GM15510 (cell line): Measurements from ENCODE around the gene RSRC1.

ENCODE experiments used
- POLR2A ChIP-seq: IDR thresholded peaks from 3 replicates; pipeline ENCODE4 v1.6.1; 2011; ENCODE audit warnings: borderline replicate concordance; ENCODE audit not compliant: insufficient read length; ENCODE audit errors: extremely low read depth

RSRC1 gene

GRCh38 chr3:158158969-158159368, 49.1 kb downstream of the RSRC1 start:
- no peak for TF ChIP-seq POLR2A

DNA sequence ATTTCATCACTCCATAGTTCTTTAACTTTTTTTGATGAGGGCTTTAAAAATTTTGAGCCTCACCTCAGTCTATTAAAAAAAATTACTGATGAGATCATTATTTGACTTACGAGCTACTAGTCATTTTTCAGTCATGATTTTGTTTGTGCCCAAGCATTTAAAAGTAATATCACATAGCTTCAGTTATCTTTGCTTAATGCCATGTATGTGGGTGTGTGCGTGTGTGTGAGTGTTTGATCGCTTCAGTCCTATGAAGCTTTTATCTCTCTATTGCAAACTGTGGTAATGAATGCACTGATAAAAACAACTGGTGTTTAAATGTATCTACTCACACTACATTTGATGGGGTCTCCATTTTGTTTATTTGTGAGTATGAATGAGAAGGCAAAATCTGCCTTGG, 49.8 kb downstream of the RSRC1 start:
- TF ChIP-seq POLR2A: no peak

DNA sequence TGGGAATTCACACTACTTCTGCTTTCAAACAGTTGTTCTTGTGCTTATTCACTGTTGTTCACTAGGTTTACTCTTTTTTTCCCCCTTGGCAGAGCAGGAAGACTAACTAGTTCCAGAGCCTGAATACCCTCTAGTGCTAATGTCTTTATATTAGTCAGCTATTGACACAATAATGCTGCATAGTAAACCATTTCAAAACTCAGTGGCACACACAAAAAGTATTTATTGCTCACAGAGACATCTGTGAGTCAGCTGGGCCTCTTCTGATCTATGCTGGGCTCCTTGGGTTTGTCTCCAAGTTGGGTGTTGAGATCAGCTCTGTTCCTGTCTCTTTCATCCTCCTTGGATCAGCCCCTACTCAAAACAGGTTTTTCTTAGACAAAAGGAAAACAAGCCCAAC, 51.1 kb downstream of the RSRC1 start:
- no peak for TF ChIP-seq POLR2A

- TF ChIP-seq POLR2A: no peak
These were observed 55.3 kb downstream of the RSRC1 start for GRCh38 chr3:158165141-158165655.

- no peak for TF ChIP-seq POLR2A
These were observed 55.8 kb downstream of the RSRC1 start for GRCh38 chr3:158165730-158166129.

DNA sequence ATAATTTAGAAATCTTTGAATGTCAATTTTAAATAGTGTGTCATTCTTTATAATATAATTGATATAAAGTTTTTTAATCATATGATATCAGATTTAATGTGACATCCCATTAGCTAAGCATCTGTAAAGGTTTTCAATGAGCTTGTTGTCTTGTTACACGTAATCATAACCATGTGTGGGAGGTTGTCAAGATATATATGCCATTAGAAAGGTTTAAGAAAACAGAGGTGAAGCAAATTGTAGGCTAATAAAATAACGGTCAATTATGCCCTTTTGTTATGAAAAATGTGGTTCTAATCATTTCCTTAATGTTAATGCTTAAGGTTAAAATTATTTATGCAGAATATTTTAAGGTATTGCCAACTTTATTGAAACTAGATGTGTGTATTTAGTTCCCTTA, 56.3 kb downstream of the RSRC1 start:
- TF ChIP-seq POLR2A: no peak

DNA sequence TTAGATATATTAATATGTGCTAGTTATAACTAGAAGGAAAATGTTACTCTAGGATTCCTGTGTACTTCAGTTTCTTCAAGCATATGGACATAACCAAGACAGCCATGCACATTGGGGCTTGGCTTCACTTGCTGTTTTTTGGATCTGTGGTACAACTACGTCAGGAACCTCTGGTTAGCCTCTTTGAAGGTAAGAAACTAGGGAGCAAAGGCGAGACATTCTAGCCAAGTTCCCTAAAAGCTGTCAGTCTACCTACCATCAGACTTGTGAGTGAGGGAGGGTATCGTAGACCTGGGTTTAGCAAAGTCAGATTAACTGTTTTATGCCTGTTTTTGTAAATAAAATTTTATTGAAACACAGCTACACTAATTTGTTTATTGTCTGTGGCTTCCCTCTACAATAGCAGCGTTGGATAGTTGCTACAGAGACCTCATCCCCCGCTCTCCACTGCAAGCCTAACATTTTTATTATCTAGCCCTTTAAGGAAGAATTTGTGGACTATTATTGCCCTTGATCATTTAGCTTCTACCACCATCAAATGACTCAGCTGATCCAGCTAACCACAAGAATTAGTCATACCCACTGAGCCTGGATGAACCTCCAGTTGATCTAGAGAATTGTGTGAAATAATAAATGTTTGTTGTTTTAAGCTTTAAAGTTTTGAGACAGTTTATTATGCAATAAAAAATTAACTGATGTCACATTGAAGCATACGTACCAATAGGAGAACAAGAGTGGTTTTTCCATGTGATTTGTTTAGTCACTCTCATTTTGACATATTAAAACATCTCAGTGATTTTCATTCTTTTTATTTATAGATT, 58.1 kb downstream of the RSRC1 start:
- TF ChIP-seq POLR2A: no peak

DNA sequence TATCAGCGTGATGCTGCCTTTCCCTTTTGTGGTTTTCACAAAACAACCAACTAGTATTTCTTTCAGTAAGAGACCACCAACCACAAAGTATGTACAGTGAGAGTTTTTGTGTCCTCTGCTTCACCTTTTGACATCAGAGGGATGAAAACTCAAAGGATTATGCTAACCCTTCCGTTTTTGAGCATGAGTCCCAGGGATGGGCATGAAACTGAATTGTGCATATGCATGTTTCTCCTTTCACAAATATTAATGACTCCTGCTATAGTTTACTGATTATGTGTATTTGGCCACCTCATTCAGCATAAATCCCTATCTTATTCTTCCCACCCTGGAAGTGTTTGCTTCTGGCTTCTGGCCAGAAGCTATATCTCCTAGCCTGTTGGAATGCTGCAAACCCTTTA, 59.2 kb downstream of the RSRC1 start:
- no peak for TF ChIP-seq POLR2A

DNA sequence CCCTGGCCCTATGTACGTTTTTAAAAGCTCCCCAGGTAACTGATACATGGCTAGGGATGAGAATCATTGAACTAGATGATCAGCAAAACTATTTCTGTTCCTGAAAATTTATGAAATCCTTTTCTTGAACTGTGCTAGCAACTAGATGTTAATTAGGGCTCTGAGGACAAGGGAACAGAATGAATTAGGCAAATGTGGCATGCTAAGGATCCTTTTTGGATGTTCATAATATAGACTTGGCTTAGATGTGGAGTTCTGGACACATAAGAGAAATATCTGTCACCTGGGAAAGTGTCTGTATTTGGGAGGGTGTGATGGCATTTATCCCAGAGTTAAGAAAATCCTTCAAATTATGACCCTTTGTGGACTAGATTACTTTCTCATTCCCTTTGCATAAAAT, 71.2 kb downstream of the RSRC1 start:
- no peak for TF ChIP-seq POLR2A

- no peak for TF ChIP-seq POLR2A
These were observed 75.8 kb downstream of the RSRC1 start for GRCh38 chr3:158185711-158186110.

DNA sequence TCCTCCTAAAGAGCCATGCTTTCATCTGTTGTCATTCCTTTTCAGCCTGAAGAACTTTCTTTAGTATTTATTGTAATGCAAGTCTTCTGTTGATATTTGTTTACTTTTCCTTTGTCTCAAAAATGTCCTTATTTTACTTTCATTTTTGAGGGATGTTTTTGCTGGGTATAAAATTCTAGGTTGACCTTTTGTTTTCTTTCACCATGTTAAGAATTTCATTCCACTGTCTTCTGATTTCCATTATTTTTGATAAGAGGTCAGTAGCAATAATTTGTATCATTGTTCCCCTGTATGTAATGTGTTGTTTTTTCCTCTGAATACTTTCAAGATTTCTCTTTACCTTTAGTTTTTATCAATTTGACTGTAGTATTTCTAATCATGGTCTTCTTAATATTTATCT, 91.1 kb downstream of the RSRC1 start:
- TF ChIP-seq POLR2A: no peak

DNA sequence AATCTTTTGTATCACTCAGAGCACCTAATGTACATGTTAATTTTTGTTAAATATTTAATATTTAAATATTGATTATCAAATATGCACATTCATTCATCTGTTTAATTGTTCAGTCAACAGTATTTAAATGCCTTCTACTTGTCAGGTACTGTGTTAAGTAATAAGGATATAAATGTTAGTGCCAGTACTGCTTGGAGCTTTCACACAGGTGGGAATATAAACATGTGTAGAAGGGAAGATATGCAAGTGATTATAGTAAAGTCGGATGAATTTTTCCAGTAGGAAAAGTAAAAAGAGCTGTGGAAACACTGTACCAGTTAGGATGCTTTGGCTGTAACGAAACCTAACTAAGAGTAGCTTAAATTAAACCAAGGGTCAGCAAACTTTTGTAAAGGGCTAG, 95.4 kb downstream of the RSRC1 start:
- TF ChIP-seq POLR2A: no peak

DNA sequence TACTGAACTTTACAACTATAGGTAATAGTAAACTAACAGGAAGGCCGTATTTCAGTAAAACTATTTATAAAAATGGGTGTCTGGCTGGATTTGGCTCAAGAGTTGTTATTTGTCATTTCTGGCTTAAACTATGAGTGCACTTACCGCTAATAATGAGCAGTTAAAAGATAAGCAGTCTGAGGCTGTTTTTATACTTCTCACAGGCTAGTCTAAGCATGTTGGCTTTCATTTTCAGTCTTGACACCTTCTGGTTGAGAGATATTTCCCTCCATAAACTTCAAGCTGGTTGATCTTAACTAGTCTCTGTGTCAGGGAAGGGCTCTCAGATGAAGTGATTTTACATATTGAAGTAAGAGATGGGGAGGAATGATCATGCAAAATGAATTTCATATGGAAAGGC, 96.1 kb downstream of the RSRC1 start:
- no peak for TF ChIP-seq POLR2A

- no peak for TF ChIP-seq POLR2A
These were observed 100.2 kb downstream of the RSRC1 start for GRCh38 chr3:158210067-158210466.

- no peak for TF ChIP-seq POLR2A
These were observed 103.6 kb downstream of the RSRC1 start for GRCh38 chr3:158213461-158213860.

GRCh38 chr3:158217992-158218391, 108.1 kb downstream of the RSRC1 start:
- TF ChIP-seq POLR2A: no peak

- TF ChIP-seq POLR2A: no peak
These were observed 110.7 kb downstream of the RSRC1 start for GRCh38 chr3:158220575-158220974.

GRCh38 chr3:158221426-158221825, 111.5 kb downstream of the RSRC1 start:
- no peak for TF ChIP-seq POLR2A

GRCh38 chr3:158226429-158226828, 116.5 kb downstream of the RSRC1 start:
- no peak for TF ChIP-seq POLR2A
